Mucosa of rectum (tissue), 2 donors: Measurements from ENCODE around the gene FBN3.
"Not testable (repeated sequence)": the region's sequence is repeated elsewhere in the genome, so short reads cannot be mapped to it uniquely, and the experiment has no call there.

Source experiments
- H3K27ac ChIP-seq, 2 donors: one replicate each; pipeline ENCODE4 v1.7.0; 2013; ENCODE audit warnings: inconsistent platforms in 2 of 2, low read depth in 2 of 2, low read length in 2 of 2
- H3K27me3 ChIP-seq, 2 donors: one replicate each; pipeline ENCODE4 v1.7.0; 2013; ENCODE audit warnings: low read length in 2 of 2; ENCODE audit not compliant: control insufficient read depth in 2 of 2, insufficient read depth in 2 of 2
- H3K36me3 ChIP-seq, 2 donors: one replicate each; pipeline ENCODE4 v1.7.0; 2013; ENCODE audit warnings: low read length in 2 of 2; ENCODE audit not compliant: control insufficient read depth in 2 of 2, insufficient read depth in 2 of 2
- H3K4me1 ChIP-seq, 2 donors: one replicate each; pipeline ENCODE4 v1.7.0; 2013; ENCODE audit warnings: low read length in 2 of 2, mild to moderate bottlenecking in 1 of 2; ENCODE audit not compliant: control insufficient read depth in 2 of 2, insufficient read depth in 2 of 2
- H3K4me3 ChIP-seq, 2 donors: one replicate each; pipeline ENCODE4 v1.7.0; 2013; ENCODE audit warnings: low read length in 2 of 2
- H3K9ac ChIP-seq, 2 donors: one replicate each; pipeline ENCODE4 v1.7.0; 2013; ENCODE audit warnings: low read length in 2 of 2, low read depth in 1 of 2, mild to moderate bottlenecking in 1 of 2
- H3K9me3 ChIP-seq, 2 donors: one replicate each; pipeline ENCODE4 v1.7.0; 2013; ENCODE audit warnings: low read length in 2 of 2; ENCODE audit not compliant: control insufficient read depth in 2 of 2
- donor health status: healthy.
- donor health status: Normal muscosa, but diverticular disease.

Gene FBN3

GRCh38 chr19:8042900-8043299 lies 106.5 kb downstream of the FBN3 start:
- no peaks in the 10 kb centered on the region for H3K27me3 ChIP-seq
- no peak overlapping the region for H3K27ac ChIP-seq
- H3K9ac ChIP-seq, result no peak overlapping the region
- no peak overlapping the region for H3K4me3 ChIP-seq
- no peaks in the 10 kb centered on the region for H3K36me3 ChIP-seq
- H3K4me1 ChIP-seq, result no peaks in the 10 kb centered on the region
- H3K9me3 ChIP-seq, result no peaks in the 10 kb centered on the region

GRCh38 chr19:8041531-8041931 lies 107.9 kb downstream of the FBN3 start:
- Histone ChIP-seq H3K4me1 (no peaks in the 10 kb centered on the region), H3K4me3 (no peak overlapping the region), H3K36me3 (no peaks in the 10 kb centered on the region), H3K9me3 (no peaks in the 10 kb centered on the region), H3K27ac (no peak overlapping the region), H3K9ac (no peak overlapping the region), H3K27me3 (no peaks in the 10 kb centered on the region)

GRCh38 chr19:8039231-8039630 lies 110.2 kb downstream of the FBN3 start:
- Histone ChIP-seq H3K4me3 (no peak overlapping the region), H3K27ac (no peak overlapping the region), H3K36me3 (no peaks in the 10 kb centered on the region), H3K27me3 (no peaks in the 10 kb centered on the region), H3K9me3 (no peaks in the 10 kb centered on the region), H3K4me1 (no peaks in the 10 kb centered on the region), H3K9ac (no peak overlapping the region)

- Histone ChIP-seq H3K9me3 (no peaks in the 10 kb centered on the region), H3K9ac (no peak overlapping the region), H3K4me3 (no peak overlapping the region), H3K27ac (no peak overlapping the region), H3K36me3 (no peaks in the 10 kb centered on the region), H3K27me3 (no peaks in the 10 kb centered on the region), H3K4me1 (no peaks in the 10 kb centered on the region)
Measured at GRCh38 chr19:8038815-8039214, 110.6 kb downstream of the FBN3 start.

- Histone ChIP-seq H3K4me3 (no peak overlapping the region), H3K27me3 (no peaks in the 10 kb centered on the region), H3K27ac (no peak overlapping the region), H3K9me3 (no peaks in the 10 kb centered on the region), H3K36me3 (no peaks in the 10 kb centered on the region), H3K4me1 (no peaks in the 10 kb centered on the region), H3K9ac (no peak overlapping the region)
Measured at GRCh38 chr19:8036434-8037099, 112.8 kb downstream of the FBN3 start.

GRCh38 chr19:8034178-8034525 lies 115.2 kb downstream of the FBN3 start:
- no peak overlapping the region for H3K4me3 ChIP-seq
- H3K4me1 ChIP-seq, result no peaks in the 10 kb centered on the region
- no peak overlapping the region for H3K9ac ChIP-seq
- H3K27me3 ChIP-seq, result no peaks in the 10 kb centered on the region
- H3K36me3 ChIP-seq, result no peaks in the 10 kb centered on the region
- H3K9me3 ChIP-seq, result no peaks in the 10 kb centered on the region
- H3K27ac ChIP-seq, result no peak overlapping the region

- H3K4me3 ChIP-seq, H3K9me3 ChIP-seq, H3K27me3 ChIP-seq, H3K36me3 ChIP-seq, H3K27ac ChIP-seq, H3K4me1 ChIP-seq, H3K9ac ChIP-seq: not testable (repeated sequence)
Measured at GRCh38 chr19:8033287-8034177, 115.9 kb downstream of the FBN3 start.

- H3K9me3 ChIP-seq, result no peaks in the 10 kb centered on the region
- H3K4me3 ChIP-seq, result no peak overlapping the region
- H3K9ac ChIP-seq, result no peak overlapping the region
- no peaks in the 10 kb centered on the region for H3K36me3 ChIP-seq
- no peaks in the 10 kb centered on the region for H3K4me1 ChIP-seq
- no peaks in the 10 kb centered on the region for H3K27me3 ChIP-seq
- H3K27ac ChIP-seq, result no peak overlapping the region
Measured at GRCh38 chr19:8030960-8031359, 118.4 kb downstream of the FBN3 start.

- Histone ChIP-seq H3K4me1 (no peaks in the 10 kb centered on the region), H3K4me3 (no peak overlapping the region), H3K27me3 (no peaks in the 10 kb centered on the region), H3K36me3 (no peaks in the 10 kb centered on the region), H3K9ac (no peak overlapping the region), H3K27ac (no peak overlapping the region), H3K9me3 (no peaks in the 10 kb centered on the region)
Measured at GRCh38 chr19:8028951-8029491, 120.4 kb downstream of the FBN3 start.

- H3K9me3 ChIP-seq, result no peaks in the 10 kb centered on the region
- H3K4me3 ChIP-seq, result no peak overlapping the region
- H3K4me1 ChIP-seq, result no peaks in the 10 kb centered on the region
- H3K36me3 ChIP-seq, result no peaks in the 10 kb centered on the region
- no peaks in the 10 kb centered on the region for H3K27me3 ChIP-seq
- H3K9ac ChIP-seq, result no peak overlapping the region
- no peak overlapping the region for H3K27ac ChIP-seq
Measured at GRCh38 chr19:8025316-8025715, 124.1 kb downstream of the FBN3 start.
